Measurements from ENCODE around the gene HSD3B2.

- no peak for TF ChIP-seq CTCF (conservative IDR thresholded peaks at IDR 0.05; ENCODE audit: low read depth in 2 of 2)
- TF ChIP-seq ETS1 (IDR thresholded peaks at IDR 0.05), result no peak
- TF ChIP-seq ZNF114 (CRISPR knock-in tag; IDR thresholded peaks at IDR 0.05), result no peak
- no peak for TF ChIP-seq CREB1 (CRISPR knock-in tag; IDR thresholded peaks at IDR 0.05; ENCODE audit: low read depth)
- no peak for TF ChIP-seq REST (IDR thresholded peaks at IDR 0.05; ENCODE audit: unreplicated experiment)
- no peak for TF ChIP-seq JUNB (IDR thresholded peaks at IDR 0.05; ENCODE audit: unreplicated experiment)
- no peak for TF ChIP-seq EZH2 (IDR thresholded peaks at IDR 0.05; ENCODE audit: low read depth, unreplicated experiment)
- no peak for TF ChIP-seq POLR2AphosphoS5 (IDR thresholded peaks at IDR 0.05; ENCODE audit: low read depth)
- TF ChIP-seq EZH2phosphoT487 (IDR thresholded peaks at IDR 0.05; ENCODE audit: unreplicated experiment), result no peak
- TF ChIP-seq NANOG (IDR thresholded peaks at IDR 0.05; ENCODE audit: borderline replicate concordance), result no peak
- TF ChIP-seq ZNF331 (CRISPR knock-in tag; IDR thresholded peaks at IDR 0.05; ENCODE audit: low read depth), result no peak
- TF ChIP-seq STAT1 (IDR thresholded peaks at IDR 0.05; ENCODE audit: unreplicated experiment), result no peak
- no peak for TF ChIP-seq ZNF462 (CRISPR knock-in tag; IDR thresholded peaks at IDR 0.05)
These were observed 38.1 kb downstream of the HSD3B2 start for GRCh38 chr1:119453021-119453420.
